ENCODE results near the gene RPS18. TPM values are rescaled to one million over a fixed set of nuclear protein-coding genes. Genes with fewer than 3 reads are reported as not detected.

RPS18 gene
- total and polyA plus RNA-seq, 2 of the 4 experiments (the other 2 are of a cell fraction), result 6,577 to 8,417 TPM

- H3K27ac ChIP-seq (ENCODE audit: insufficient read depth, low read length), result peak overlapping the region; percentile 68
- H3K4me1 ChIP-seq (ENCODE audit: control insufficient read depth, insufficient read depth, low read length), result peaks cover 12% of the 10 kb centered on the region
- H3K23ac ChIP-seq (ENCODE audit: low read depth, low read length), result peak overlapping the region; percentile 46; the same call in 1 of the 2 replicates
- H3K18ac ChIP-seq (ENCODE audit: low read depth, low read length), result no peak overlapping the region
- peak overlapping the region in 1 of 2 experiments; percentile 37; a peak in 1 of 4 replicates for H4K8ac ChIP-seq (ENCODE audit: low read depth in 2 of 2, low read length in 2 of 2)
- 93% methylated on average over 7 of the region's 13 CpGs; no CpG with 5 or more reads in 1 of the 2 experiments for WGBS, 2 experiments (ENCODE audit: extremely low coverage in 2 of 2, insufficient read length in 1 of 2)
- peaks cover 3 to 35% of the 10 kb centered on the region in 2 experiments; a peak in 3 of 4 replicates for H3K79me1 ChIP-seq (ENCODE audit: low read depth in 1 of 2, low read length in 2 of 2)
- no peak overlapping the region for H4K5ac ChIP-seq (ENCODE audit: low read depth, low read length)
- intact Hi-C loops (cut with micrococcal nuclease), result no loop called here
- in situ Hi-C loops (cut with MboI; ENCODE audit: low sequenced_read_pairs), result no loop called here
- peak overlapping the region; percentile 37; the same call in 1 of the 2 replicates for H2BK20ac ChIP-seq (ENCODE audit: low read depth, low read length)
- no peak for TF ChIP-seq RCOR1 (IDR thresholded peaks at IDR 0.05; ENCODE audit: insufficient replicate concordance, low read length)
- no peak for TF ChIP-seq CHD1 (IDR thresholded peaks at IDR 0.05; ENCODE audit: low read depth, low read length)
- no peak for TF ChIP-seq NFE2L2 (IDR thresholded peaks at IDR 0.05; ENCODE audit: low read depth, low read length)
- H3K36me3 ChIP-seq (ENCODE audit: control insufficient read depth, insufficient read depth, low read length), result peaks cover 10% of the 10 kb centered on the region; the same call in 1 of the 2 replicates
- H2AK9ac ChIP-seq (replicated peaks; ENCODE audit: low read depth, low read length, poor library complexity), result no peak overlapping the region
- no peak overlapping the region for H2BK15ac ChIP-seq (ENCODE audit: low read depth, low read length)
- peak overlapping the region; percentile 51 for H3K4ac ChIP-seq (ENCODE audit: low read depth, low read length)
- H3K56ac ChIP-seq (ENCODE audit: extremely low read depth, insufficient read depth, low read length), result 0 out of 2 replicates have a peak overlapping the region, but pooled peaks have one; percentile 16
- H3K9me3 ChIP-seq (ENCODE audit: control insufficient read depth, insufficient read depth, low read length), result no peaks in the 10 kb centered on the region
- peak overlapping the region; percentile 69 for H2BK5ac ChIP-seq (ENCODE audit: low read depth, low read length, poor library complexity, severe bottlenecking)
- H2AFZ ChIP-seq (replicated peaks; ENCODE audit: low read length, poor library complexity), result no peak overlapping the region
- H2BK120ac ChIP-seq (ENCODE audit: low read depth, low read length), result peak overlapping the region; percentile 29
- peak overlapping the region; percentile 50; the same call in 1 of the 2 replicates for H4K91ac ChIP-seq (ENCODE audit: insufficient read depth, low read depth, low read length)
- peaks cover 11% of the 10 kb centered on the region for H3K9me1 ChIP-seq (ENCODE audit: insufficient read depth, low read length)
- dilution Hi-C loops (cut with HindIII; ENCODE audit: low sequenced_read_pairs, unreplicated experiment), result no loop called here
- no peaks in the 10 kb centered on the region for H3K27me3 ChIP-seq (ENCODE audit: control insufficient read depth, insufficient read depth, low read length)
- BruUV-seq (replicated peaks), result no TSS peak
- no peak for DNase-seq
- ATAC-seq (ENCODE audit: low read depth), result no peak
- H2AK5ac ChIP-seq (ENCODE audit: low read depth, low read length), result peak overlapping the region; percentile 61; the same call in 1 of the 2 replicates
- POLR2A ChIA-PET (ENCODE audit: unreplicated experiment), result interaction anchor here (1.0 kb wide), 2 partner anchors 19 to 21 kb away, joined by 4 to 7 read pairs; partner anchors contain the start of genes RPS18 and VPS52
- peak overlapping the region; percentile 40 for H3K4me2 ChIP-seq (ENCODE audit: low read depth, low read length)
- 0 out of 2 replicates have a peak overlapping the region, but pooled peaks have one; percentile 3 for H3K9ac ChIP-seq (ENCODE audit: low read depth, low read length)
- no peak overlapping the region for H3K4me3 ChIP-seq (ENCODE audit: insufficient read depth, low read depth, low read length)
- H4K20me1 ChIP-seq (ENCODE audit: insufficient read depth, low read length), result peaks cover 3% of the 10 kb centered on the region; the same call in 1 of the 2 replicates
- CTCF ChIA-PET, result interaction anchor here (0.5 to 0.6 kb wide), 2 partner anchors 12 to 46 kb away, joined by 3 read pairs; no protein-coding TSS in a partner anchor
- no peak overlapping the region; the same call in 1 of the 2 replicates for H3K14ac ChIP-seq (replicated peaks; ENCODE audit: low read depth, low read length)
Measured at GRCh38 chr6:33250731-33251130, 21.1 kb upstream of the RPS18 start.
